GM23338 (cell line): ENCODE data around the gene TTC39A. TPM values are rescaled to one million over a fixed set of nuclear protein-coding genes. Genes with fewer than 3 reads are reported as not detected.

ENCODE experiments used
- ATAC-seq: fragments of 200-7000 bp; cut with Tn5 transposase; 3 replicates; pipeline ENCODE4 v1.9.1; 2020
- DNase-seq: peaks from one replicate; pipeline ENCODE4 v3.0.0-alpha.2; 2015; ENCODE audit warnings: low spot score
- H2AFZ ChIP-seq: fragments of 200-600 bp; sonication (generic); 2 replicates; pipeline ENCODE4 v1.8.0; 2016; ENCODE audit warnings: antibody characterized with exemption, mild to moderate bottlenecking, moderate library complexity
- H3F3A ChIP-seq: fragments of 200-600 bp; sonication (generic); replicated peaks from 2 replicates; pipeline ENCODE4 v1.8.0; 2017; ENCODE audit warnings: antibody characterized with exemption, mixed run types, low read depth
- H3K27ac ChIP-seq: fragments of 200-600 bp; sonication (generic); 2 replicates; pipeline ENCODE4 v1.6.1; 2016; ENCODE audit warnings: low read depth
- H3K27me3 ChIP-seq: fragments of 200-600 bp; sonication (generic); 2 replicates; pipeline ENCODE4 v1.8.0; 2016; ENCODE audit warnings: mild to moderate bottlenecking, mixed run types, moderate library complexity; ENCODE audit not compliant: insufficient read depth
- H3K36me3 ChIP-seq: fragments of 200-600 bp; sonication (generic); 2 replicates; pipeline ENCODE4 v1.8.0; 2016; ENCODE audit warnings: mild to moderate bottlenecking; ENCODE audit not compliant: insufficient read depth
- H3K4me1 ChIP-seq: fragments of 200-600 bp; sonication (generic); 2 replicates; pipeline ENCODE4 v1.8.0; 2016; ENCODE audit warnings: mild to moderate bottlenecking, moderate library complexity; ENCODE audit not compliant: insufficient read depth
- H3K4me2 ChIP-seq: fragments of 200-600 bp; sonication (generic); 2 replicates; pipeline ENCODE4 v1.7.1; 2017; ENCODE audit warnings: mixed run types
- H3K4me3 ChIP-seq: fragments of 200-600 bp; sonication (generic); 2 replicates; pipeline ENCODE4 v1.6.1; 2016; ENCODE audit warnings: mixed run types
- H3K79me2 ChIP-seq: fragments of 200-600 bp; sonication (generic); replicated peaks from 2 replicates; pipeline ENCODE4 v1.8.0; 2017; ENCODE audit warnings: mild to moderate bottlenecking; ENCODE audit not compliant: insufficient read depth
- H3K9me2 ChIP-seq: fragments of 200-600 bp; sonication (generic); 2 replicates; pipeline ENCODE4 v1.8.0; 2017; ENCODE audit not compliant: insufficient read depth
- H4K20me1 ChIP-seq: fragments of 200-600 bp; sonication (generic); replicated peaks from 2 replicates; pipeline ENCODE4 v1.8.0; 2017; ENCODE audit warnings: mild to moderate bottlenecking; ENCODE audit not compliant: insufficient read depth
- H3K27ac Mint-ChIP-seq: 2 replicates; pipeline ENCODE4 v1.8.0; 2020; ENCODE audit warnings: inconsistent platforms, mild to moderate bottlenecking, moderate library complexity, mixed read lengths
- H3K27me3 Mint-ChIP-seq: 3 replicates; pipeline ENCODE4 v1.8.0; 2022; ENCODE audit warnings: low read depth, mild to moderate bottlenecking, moderate library complexity, mixed read lengths, inconsistent platforms; ENCODE audit not compliant: insufficient read depth, poor library complexity
- H3K36me3 Mint-ChIP-seq: 3 replicates; pipeline ENCODE4 v1.8.0; 2021; ENCODE audit warnings: low read depth, mild to moderate bottlenecking, inconsistent platforms, moderate library complexity, mixed read lengths
- H3K4me1 Mint-ChIP-seq: 3 replicates; pipeline ENCODE4 v1.8.0; 2020; ENCODE audit warnings: mild to moderate bottlenecking, inconsistent platforms, mixed read lengths
- H3K4me3 Mint-ChIP-seq: 3 replicates; pipeline ENCODE4 v1.8.0; 2021; ENCODE audit warnings: moderate library complexity, mild to moderate bottlenecking, inconsistent platforms, mixed read lengths
- H3K9me3 Mint-ChIP-seq: 3 replicates; pipeline ENCODE4 v1.8.0; 2020; ENCODE audit warnings: moderate library complexity, mild to moderate bottlenecking, inconsistent platforms, mixed read lengths
- CREB1 ChIP-seq: fragments of 250-450 bp; sonication (Bioruptor Pico); IDR thresholded peaks from 2 replicates; pipeline ENCODE4 v1.5.0; 2020; ENCODE audit warnings: low read depth, mild to moderate bottlenecking, moderate library complexity
- CTCF ChIP-seq, 2 experiments: fragments of 200-600 bp in 1 of 2; sonication (generic) in 1 of 2; conservative IDR thresholded peaks; 2 replicates each; pipeline versions ENCODE4 v1.5.1 to v1.6.1; 2016 to 2017; ENCODE audit warnings: antibody characterized with exemption in 2 of 2, low read depth in 2 of 2, mild to moderate bottlenecking in 2 of 2, moderate library complexity in 1 of 2
- ETS1 ChIP-seq: IDR thresholded peaks from 2 replicates; pipeline ENCODE4 v1.6.1; 2016; ENCODE audit warnings: antibody characterized with exemption
- EZH2 ChIP-seq: fragments of 200-600 bp; sonication (generic); IDR thresholded peaks from one replicate; pipeline ENCODE4 v1.8.0; 2017; ENCODE audit warnings: antibody characterized with exemption, mild to moderate bottlenecking, low read depth; ENCODE audit not compliant: unreplicated experiment
- EZH2phosphoT487 ChIP-seq: fragments of 200-600 bp; sonication (generic); IDR thresholded peaks from one replicate; pipeline ENCODE4 v1.8.1; 2018; ENCODE audit warnings: antibody characterized with exemption; ENCODE audit not compliant: unreplicated experiment
- JUNB ChIP-seq: IDR thresholded peaks from one replicate; pipeline ENCODE4 v1.6.1; 2016; ENCODE audit warnings: antibody characterized with exemption; ENCODE audit not compliant: unreplicated experiment
- NANOG ChIP-seq: IDR thresholded peaks from 2 replicates; pipeline ENCODE4 v1.6.1; 2016; ENCODE audit warnings: antibody characterized with exemption, borderline replicate concordance
- POLR2AphosphoS5 ChIP-seq: IDR thresholded peaks from 2 replicates; pipeline ENCODE4 v1.6.1; 2016; ENCODE audit warnings: antibody characterized with exemption, low read depth
- REST ChIP-seq: IDR thresholded peaks from one replicate; pipeline ENCODE4 v1.6.1; 2018; ENCODE audit warnings: antibody characterized with exemption; ENCODE audit not compliant: unreplicated experiment
- STAT1 ChIP-seq: IDR thresholded peaks from one replicate; pipeline ENCODE4 v1.6.1; 2016; ENCODE audit warnings: antibody characterized with exemption; ENCODE audit not compliant: unreplicated experiment
- ZNF114 ChIP-seq: fragments of 250-450 bp; sonication (Bioruptor Pico); IDR thresholded peaks from 2 replicates; pipeline ENCODE4 v1.5.0; 2020; ENCODE audit warnings: mild to moderate bottlenecking, moderate library complexity
- ZNF331 ChIP-seq: fragments of 250-450 bp; sonication (Bioruptor Pico); IDR thresholded peaks from 2 replicates; pipeline ENCODE4 v1.5.0; 2020; ENCODE audit warnings: low read depth, mild to moderate bottlenecking, moderate library complexity
- ZNF462 ChIP-seq: fragments of 250-450 bp; sonication (Bioruptor Pico); IDR thresholded peaks from 2 replicates; pipeline ENCODE4 v1.5.0; 2020; ENCODE audit warnings: mild to moderate bottlenecking, moderate library complexity
- polyA plus RNA-seq: library from polyadenylated mRNA; unstranded; fragments of >200 nt; fragmentation: Nextera tagmentation; extraction: Ambion mirVana; gene quantifications from 2 replicates; pipeline ENCODE4 v1.2.1, GENCODE V29; 2016
- total RNA-seq: library from RNA; depleted of rRNA; stranded (reverse); fragments of >200 nt; shearing (Covaris generic); gene quantifications from 2 replicates; pipeline ENCODE4 v1.2.3, GENCODE V29; 2014

The TTC39A gene
- total and polyA plus RNA-seq, 2 experiments from 2014 or later, result 2.3 to 7.1 TPM

- Histone ChIP-seq H3K4me2 (no peak overlapping the region), H3F3A (no peaks in the 10 kb centered on the region), H3K27me3 (no peaks in the 10 kb centered on the region), H3K4me3 (no peak overlapping the region), H3K36me3 (no peaks in the 10 kb centered on the region), H2AFZ (no peak overlapping the region), H3K9me2 (no peaks in the 10 kb centered on the region), H4K20me1 (no peaks in the 10 kb centered on the region), H3K79me2 (no peaks in the 10 kb centered on the region), H3K27ac (no peak overlapping the region), H3K4me1 (no peaks in the 10 kb centered on the region)
- Mint-ChIP-seq H3K4me3 (no peak overlapping the region), H3K36me3 (no peaks in the 10 kb centered on the region), H3K27ac (no peak overlapping the region), H3K9me3 (no peaks in the 10 kb centered on the region), H3K4me1 (peaks cover 10% of the 10 kb centered on the region; the same call in 2 of the 3 replicates), H3K27me3 (peaks cover 10% of the 10 kb centered on the region)
- DNase-seq, result no peak
- TF ChIP-seq CTCF (conservative IDR thresholded peaks at IDR 0.05; ENCODE audit: low read depth in 2 of 2) (no peak), JUNB (no peak), POLR2AphosphoS5 (no peak), CREB1 (no peak), REST (no peak), ZNF462 (CRISPR knock-in tag) (no peak), ETS1 (no peak), ZNF114 (CRISPR knock-in tag) (no peak), ZNF331 (CRISPR knock-in tag) (no peak), STAT1 (no peak), EZH2phosphoT487 (no peak), NANOG (no peak), EZH2 (no peak)
- ATAC-seq, result no peak
Measured at GRCh38 chr1:51309291-51309690, 21.1 kb downstream of the TTC39A start.
